HEK293 (cell line): ENCODE data around the gene SLC30A3.

Experiments
- CTCF ChIA-PET: fragments of 350-600 bp; formaldehyde crosslinking; extraction: SDS; loops from one replicate; lab custom pipeline; 2021; ENCODE audit warnings: antibody characterized with exemption; lab: Yijun Ruan, JAX
- POLR2A ChIA-PET: fragments of 300-600 bp; formaldehyde crosslinking; extraction: SDS; loops from one replicate; lab custom pipeline; 2020; ENCODE audit warnings: antibody characterized with exemption, inconsistent platforms; lab: Yijun Ruan, JAX
- H3K27ac ChIP-seq: fragments of 200-500 bp; sonication (Bioruptor generic); 2 replicates; pipeline ENCODE4 v1.5.1; 2014; ENCODE audit warnings: low read depth, low read length, control low read depth, inconsistent platforms; ENCODE audit errors: extremely low read depth
- H3K36me3 ChIP-seq, 2 experiments: fragments of 200-500 bp in 1 of 2; sonication (Bioruptor generic) in 1 of 2; 1 replicate in 1 of 2; 2 replicates in 1 of 2; pipeline ENCODE4 v1.5.1; 2014 to 2017; ENCODE audit warnings: inconsistent platforms in 2 of 2, low read length in 2 of 2; ENCODE audit not compliant: control insufficient read depth in 2 of 2, insufficient read depth in 1 of 2
- H3K4me1 ChIP-seq: fragments of 200-500 bp; sonication (Bioruptor generic); 2 replicates; pipeline ENCODE4 v1.5.1; 2014; ENCODE audit warnings: mild to moderate bottlenecking, low read length, inconsistent platforms; ENCODE audit not compliant: control insufficient read depth, insufficient read depth
- H3K4me3 ChIP-seq: 2 replicates; pipeline ENCODE4 v1.5.1; 2011; ENCODE audit warnings: low read depth, mild to moderate bottlenecking, control low read depth, low read length, moderate library complexity
- H3K9me3 ChIP-seq: fragments of 200-500 bp; sonication (Bioruptor generic); 2 replicates; pipeline ENCODE4 v1.5.1; 2014; ENCODE audit warnings: low read depth, low read length, inconsistent platforms; ENCODE audit not compliant: control insufficient read depth, insufficient read depth
- BCL11B ChIP-seq: fragments of 450-650 bp; formaldehyde crosslinking; IDR thresholded peaks from 2 replicates; pipeline ENCODE4 v1.5.1; 2016; ENCODE audit warnings: low read depth, missing biosample characterization, missing genetic modification characterization
- KLF10 ChIP-seq: fragments of 450-650 bp; IDR thresholded peaks from 2 replicates; pipeline ENCODE4 v1.5.1; 2018; ENCODE audit warnings: missing biosample characterization, mild to moderate bottlenecking, missing genetic modification characterization
- MEIS1 ChIP-seq: sonication (generic); formaldehyde crosslinking; IDR thresholded peaks from 2 replicates; pipeline ENCODE4 v1.8.1; 2022; ENCODE audit warnings: missing genetic modification reagents, mild to moderate bottlenecking, borderline replicate concordance
- OSR2 ChIP-seq: fragments of 450-650 bp; formaldehyde crosslinking; IDR thresholded peaks from 2 replicates; pipeline ENCODE4 v1.5.1; 2016; ENCODE audit warnings: missing biosample characterization, missing genetic modification characterization
- SCRT1 ChIP-seq: fragments of 450-650 bp; formaldehyde crosslinking; IDR thresholded peaks from 2 replicates; pipeline ENCODE4 v1.5.1; 2016; ENCODE audit warnings: missing biosample characterization, missing genetic modification characterization, borderline replicate concordance
- ZBTB8A ChIP-seq: fragments of 450-650 bp; formaldehyde crosslinking; IDR thresholded peaks from 2 replicates; pipeline ENCODE4 v1.5.1; 2016; ENCODE audit warnings: missing biosample characterization, missing genetic modification characterization
- ZNF335 ChIP-seq: fragments of 450-650 bp; formaldehyde crosslinking; conservative IDR thresholded peaks from 2 replicates; pipeline ENCODE4 v1.5.1; 2016; ENCODE audit warnings: missing biosample characterization, missing genetic modification characterization
- ZNF366 ChIP-seq: fragments of 450-650 bp; formaldehyde crosslinking; conservative IDR thresholded peaks from 2 replicates; pipeline ENCODE4 v1.5.1; 2016; ENCODE audit warnings: missing biosample characterization, missing genetic modification characterization
- ZNF530 ChIP-seq: fragments of 450-650 bp; formaldehyde crosslinking; IDR thresholded peaks from 2 replicates; pipeline ENCODE4 v1.5.1; 2016; ENCODE audit warnings: low read depth, missing biosample characterization, missing genetic modification characterization
- ZNF560 ChIP-seq: fragments of 450-650 bp; formaldehyde crosslinking; IDR thresholded peaks from 2 replicates; pipeline ENCODE4 v1.5.1; 2017; ENCODE audit warnings: missing biosample characterization, missing genetic modification characterization, borderline replicate concordance
- ZNF623 ChIP-seq: fragments of 450-650 bp; formaldehyde crosslinking; IDR thresholded peaks from 2 replicates; pipeline ENCODE4 v1.5.1; 2016; ENCODE audit warnings: missing biosample characterization, missing genetic modification characterization
- ZNF677 ChIP-seq: fragments of 450-650 bp; IDR thresholded peaks from 2 replicates; pipeline ENCODE4 v1.5.0; 2018; ENCODE audit warnings: missing biosample characterization, mild to moderate bottlenecking, missing genetic modification characterization, moderate library complexity
- ZSCAN16 ChIP-seq: fragments of 450-650 bp; formaldehyde crosslinking; IDR thresholded peaks from 2 replicates; pipeline ENCODE4 v1.5.1; 2016; ENCODE audit warnings: missing biosample characterization, missing genetic modification characterization
- ZSCAN30 ChIP-seq: fragments of 450-650 bp; IDR thresholded peaks from 2 replicates; pipeline ENCODE4 v1.5.1; 2018; ENCODE audit warnings: missing biosample characterization, mild to moderate bottlenecking, missing genetic modification characterization, moderate library complexity
- TF ChIP-seq, protein P1 (sequence below): fragments of 450-650 bp; formaldehyde crosslinking; IDR thresholded peaks from 2 replicates; pipeline ENCODE4 v1.5.1; 2016; ENCODE audit warnings: missing biosample characterization, missing genetic modification characterization, low read depth
- TF ChIP-seq, protein P2 (sequence below): fragments of 450-650 bp; formaldehyde crosslinking; IDR thresholded peaks from 2 replicates; pipeline ENCODE4 v1.5.1; 2017; ENCODE audit warnings: missing biosample characterization, missing genetic modification characterization
- TF ChIP-seq, protein P3 (sequence below): fragments of 450-650 bp; formaldehyde crosslinking; IDR thresholded peaks from 2 replicates; pipeline ENCODE4 v1.5.1; 2016; ENCODE audit warnings: missing biosample characterization, missing genetic modification characterization
- TF ChIP-seq, protein P4 (sequence below): fragments of 450-650 bp; formaldehyde crosslinking; IDR thresholded peaks from 2 replicates; pipeline ENCODE4 v1.5.1; 2016; ENCODE audit warnings: missing biosample characterization, missing genetic modification characterization
- TF ChIP-seq, protein P5 (sequence below): fragments of 450-650 bp; formaldehyde crosslinking; IDR thresholded peaks from 2 replicates; pipeline ENCODE4 v1.5.1; 2016; ENCODE audit warnings: missing biosample characterization, missing genetic modification characterization

The SLC30A3 gene

DNA sequence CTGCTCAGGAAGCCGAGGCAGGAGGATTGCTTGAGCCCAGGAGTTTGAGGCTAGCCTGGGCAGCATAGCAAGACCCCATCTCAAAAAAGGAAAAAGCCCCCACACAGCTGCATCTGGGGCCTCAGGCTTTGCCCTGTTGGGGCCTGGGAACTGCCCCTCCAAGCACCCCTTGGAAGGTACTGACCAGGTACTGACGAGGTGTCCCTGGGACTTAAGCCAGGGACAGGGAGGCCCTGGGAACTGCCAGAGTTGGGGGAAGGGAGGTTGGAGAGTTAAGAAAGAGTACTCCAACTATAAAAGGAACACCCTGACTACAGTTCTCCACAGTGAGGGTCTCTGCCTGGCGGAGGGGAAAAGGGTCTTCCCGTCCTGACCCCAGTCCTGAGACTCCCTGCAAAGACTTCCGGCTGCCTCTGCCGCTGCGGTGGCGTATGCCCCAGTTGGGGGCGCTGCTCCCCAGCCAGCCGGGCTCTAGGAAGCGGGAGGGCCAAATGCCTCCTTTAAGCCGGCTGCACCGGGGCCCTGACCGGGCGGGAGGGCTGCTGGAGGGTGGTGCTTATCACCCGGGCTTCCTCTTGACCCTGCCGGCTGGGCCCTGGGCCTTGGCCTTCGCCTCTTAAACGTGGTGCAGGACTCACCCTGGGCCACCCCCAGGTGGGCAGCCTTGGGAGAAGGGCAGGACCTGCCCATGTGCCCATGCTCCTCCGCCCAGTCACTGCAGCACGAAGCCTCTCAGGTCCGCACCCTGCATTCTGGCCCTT lies 12.8 kb downstream of the SLC30A3 start (continued):
- TF ChIP-seq, protein P1, sequence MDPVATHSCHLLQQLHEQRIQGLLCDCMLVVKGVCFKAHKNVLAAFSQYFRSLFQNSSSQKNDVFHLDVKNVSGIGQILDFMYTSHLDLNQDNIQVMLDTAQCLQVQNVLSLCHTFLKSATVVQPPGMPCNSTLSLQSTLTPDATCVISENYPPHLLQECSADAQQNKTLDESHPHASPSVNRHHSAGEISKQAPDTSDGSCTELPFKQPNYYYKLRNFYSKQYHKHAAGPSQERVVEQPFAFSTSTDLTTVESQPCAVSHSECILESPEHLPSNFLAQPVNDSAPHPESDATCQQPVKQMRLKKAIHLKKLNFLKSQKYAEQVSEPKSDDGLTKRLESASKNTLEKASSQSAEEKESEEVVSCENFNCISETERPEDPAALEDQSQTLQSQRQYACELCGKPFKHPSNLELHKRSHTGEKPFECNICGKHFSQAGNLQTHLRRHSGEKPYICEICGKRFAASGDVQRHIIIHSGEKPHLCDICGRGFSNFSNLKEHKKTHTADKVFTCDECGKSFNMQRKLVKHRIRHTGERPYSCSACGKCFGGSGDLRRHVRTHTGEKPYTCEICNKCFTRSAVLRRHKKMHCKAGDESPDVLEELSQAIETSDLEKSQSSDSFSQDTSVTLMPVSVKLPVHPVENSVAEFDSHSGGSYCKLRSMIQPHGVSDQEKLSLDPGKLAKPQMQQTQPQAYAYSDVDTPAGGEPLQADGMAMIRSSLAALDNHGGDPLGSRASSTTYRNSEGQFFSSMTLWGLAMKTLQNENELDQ (tag by site-specific recombination), result no peak
- TF ChIP-seq, protein P2, sequence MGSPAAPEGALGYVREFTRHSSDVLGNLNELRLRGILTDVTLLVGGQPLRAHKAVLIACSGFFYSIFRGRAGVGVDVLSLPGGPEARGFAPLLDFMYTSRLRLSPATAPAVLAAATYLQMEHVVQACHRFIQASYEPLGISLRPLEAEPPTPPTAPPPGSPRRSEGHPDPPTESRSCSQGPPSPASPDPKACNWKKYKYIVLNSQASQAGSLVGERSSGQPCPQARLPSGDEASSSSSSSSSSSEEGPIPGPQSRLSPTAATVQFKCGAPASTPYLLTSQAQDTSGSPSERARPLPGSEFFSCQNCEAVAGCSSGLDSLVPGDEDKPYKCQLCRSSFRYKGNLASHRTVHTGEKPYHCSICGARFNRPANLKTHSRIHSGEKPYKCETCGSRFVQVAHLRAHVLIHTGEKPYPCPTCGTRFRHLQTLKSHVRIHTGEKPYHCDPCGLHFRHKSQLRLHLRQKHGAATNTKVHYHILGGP (tag by site-specific recombination), result no peak
- no peak for TF ChIP-seq ZNF677 (tag by site-specific recombination)
- TF ChIP-seq, protein P3, sequence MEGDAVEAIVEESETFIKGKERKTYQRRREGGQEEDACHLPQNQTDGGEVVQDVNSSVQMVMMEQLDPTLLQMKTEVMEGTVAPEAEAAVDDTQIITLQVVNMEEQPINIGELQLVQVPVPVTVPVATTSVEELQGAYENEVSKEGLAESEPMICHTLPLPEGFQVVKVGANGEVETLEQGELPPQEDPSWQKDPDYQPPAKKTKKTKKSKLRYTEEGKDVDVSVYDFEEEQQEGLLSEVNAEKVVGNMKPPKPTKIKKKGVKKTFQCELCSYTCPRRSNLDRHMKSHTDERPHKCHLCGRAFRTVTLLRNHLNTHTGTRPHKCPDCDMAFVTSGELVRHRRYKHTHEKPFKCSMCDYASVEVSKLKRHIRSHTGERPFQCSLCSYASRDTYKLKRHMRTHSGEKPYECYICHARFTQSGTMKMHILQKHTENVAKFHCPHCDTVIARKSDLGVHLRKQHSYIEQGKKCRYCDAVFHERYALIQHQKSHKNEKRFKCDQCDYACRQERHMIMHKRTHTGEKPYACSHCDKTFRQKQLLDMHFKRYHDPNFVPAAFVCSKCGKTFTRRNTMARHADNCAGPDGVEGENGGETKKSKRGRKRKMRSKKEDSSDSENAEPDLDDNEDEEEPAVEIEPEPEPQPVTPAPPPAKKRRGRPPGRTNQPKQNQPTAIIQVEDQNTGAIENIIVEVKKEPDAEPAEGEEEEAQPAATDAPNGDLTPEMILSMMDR (tag by site-specific recombination), result peak; percentile 79
- TF ChIP-seq ZBTB8A (tag by site-specific recombination), result peak; percentile 68
- no peak for TF ChIP-seq ZNF623 (tag by site-specific recombination)
- TF ChIP-seq BCL11B (tag by site-specific recombination), result no peak
- no peak for TF ChIP-seq KLF10 (tag by site-specific recombination)
- TF ChIP-seq, protein P4, sequence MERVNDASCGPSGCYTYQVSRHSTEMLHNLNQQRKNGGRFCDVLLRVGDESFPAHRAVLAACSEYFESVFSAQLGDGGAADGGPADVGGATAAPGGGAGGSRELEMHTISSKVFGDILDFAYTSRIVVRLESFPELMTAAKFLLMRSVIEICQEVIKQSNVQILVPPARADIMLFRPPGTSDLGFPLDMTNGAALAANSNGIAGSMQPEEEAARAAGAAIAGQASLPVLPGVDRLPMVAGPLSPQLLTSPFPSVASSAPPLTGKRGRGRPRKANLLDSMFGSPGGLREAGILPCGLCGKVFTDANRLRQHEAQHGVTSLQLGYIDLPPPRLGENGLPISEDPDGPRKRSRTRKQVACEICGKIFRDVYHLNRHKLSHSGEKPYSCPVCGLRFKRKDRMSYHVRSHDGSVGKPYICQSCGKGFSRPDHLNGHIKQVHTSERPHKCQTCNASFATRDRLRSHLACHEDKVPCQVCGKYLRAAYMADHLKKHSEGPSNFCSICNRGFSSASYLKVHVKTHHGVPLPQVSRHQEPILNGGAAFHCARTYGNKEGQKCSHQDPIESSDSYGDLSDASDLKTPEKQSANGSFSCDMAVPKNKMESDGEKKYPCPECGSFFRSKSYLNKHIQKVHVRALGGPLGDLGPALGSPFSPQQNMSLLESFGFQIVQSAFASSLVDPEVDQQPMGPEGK (tag by site-specific recombination), result peak; percentile 34; the same call in 1 of the 2 replicates
- TF ChIP-seq, all 188 proteins: peak for 19

DNA sequence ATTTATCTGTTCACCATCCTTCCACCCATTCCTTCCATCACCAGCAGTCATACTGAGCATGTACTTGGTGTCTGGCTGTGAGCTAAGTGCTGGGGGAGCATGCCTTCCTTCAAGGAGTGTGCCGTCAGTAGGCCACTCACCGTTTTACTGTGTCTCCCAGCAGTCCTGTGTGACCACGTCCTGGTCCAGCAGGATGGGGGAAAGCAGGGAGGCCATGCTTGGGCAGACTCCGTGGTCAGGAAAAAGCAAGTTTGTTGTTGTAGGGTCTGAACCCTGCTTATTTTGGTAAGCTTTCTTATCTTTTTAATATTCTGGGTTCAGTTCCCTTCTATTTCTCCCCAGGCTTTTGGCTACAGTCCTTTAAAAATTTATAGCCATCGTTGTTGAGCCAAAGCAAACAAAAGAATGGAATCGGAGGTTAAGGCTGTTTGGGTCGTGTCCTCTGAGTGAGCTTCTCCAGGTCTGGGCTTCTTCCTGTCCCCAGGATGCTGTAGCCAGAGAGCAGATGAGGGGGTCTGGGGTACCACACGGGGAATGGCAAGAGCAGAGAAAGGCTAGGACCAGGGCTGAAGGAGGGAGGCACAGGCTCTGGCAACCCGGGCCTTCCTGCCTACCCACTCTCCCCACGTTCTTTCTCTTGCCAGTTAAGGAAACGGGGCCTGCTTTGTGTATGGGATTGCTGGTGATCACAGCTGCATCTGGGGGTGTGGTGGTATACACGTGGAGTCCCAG lies 13.5 kb downstream of the SLC30A3 start:
- peaks cover 0 to 8% of the 10 kb centered on the region in 2 experiments; a peak in 2 of 3 replicates for H3K36me3 ChIP-seq
- POLR2A ChIA-PET, result interaction anchor here (1.4 kb wide), 1 partner anchor 115 kb away, joined by 3 read pairs; the partner anchor contains the start of gene PREB
- CTCF ChIA-PET, result interaction anchor here (0.7 to 6.3 kb wide), 16 partner anchors 10 to 434 kb away, joined by 3 to 87 read pairs (median 5); partner anchors contain the start of genes MPV17 and TRIM54
- TF ChIP-seq, protein P4 (tag by site-specific recombination), result 0 out of 2 replicates have a peak, but pooled peaks have one; percentile 14
- no peak for TF ChIP-seq SCRT1 (tag by site-specific recombination)
- TF ChIP-seq ZNF335 (tag by site-specific recombination), result no peak
- TF ChIP-seq ZNF366, result 0 out of 2 replicates have a peak, but pooled peaks have one; percentile 11
- no peak for TF ChIP-seq ZNF560 (tag by site-specific recombination)
- TF ChIP-seq, protein P5, sequence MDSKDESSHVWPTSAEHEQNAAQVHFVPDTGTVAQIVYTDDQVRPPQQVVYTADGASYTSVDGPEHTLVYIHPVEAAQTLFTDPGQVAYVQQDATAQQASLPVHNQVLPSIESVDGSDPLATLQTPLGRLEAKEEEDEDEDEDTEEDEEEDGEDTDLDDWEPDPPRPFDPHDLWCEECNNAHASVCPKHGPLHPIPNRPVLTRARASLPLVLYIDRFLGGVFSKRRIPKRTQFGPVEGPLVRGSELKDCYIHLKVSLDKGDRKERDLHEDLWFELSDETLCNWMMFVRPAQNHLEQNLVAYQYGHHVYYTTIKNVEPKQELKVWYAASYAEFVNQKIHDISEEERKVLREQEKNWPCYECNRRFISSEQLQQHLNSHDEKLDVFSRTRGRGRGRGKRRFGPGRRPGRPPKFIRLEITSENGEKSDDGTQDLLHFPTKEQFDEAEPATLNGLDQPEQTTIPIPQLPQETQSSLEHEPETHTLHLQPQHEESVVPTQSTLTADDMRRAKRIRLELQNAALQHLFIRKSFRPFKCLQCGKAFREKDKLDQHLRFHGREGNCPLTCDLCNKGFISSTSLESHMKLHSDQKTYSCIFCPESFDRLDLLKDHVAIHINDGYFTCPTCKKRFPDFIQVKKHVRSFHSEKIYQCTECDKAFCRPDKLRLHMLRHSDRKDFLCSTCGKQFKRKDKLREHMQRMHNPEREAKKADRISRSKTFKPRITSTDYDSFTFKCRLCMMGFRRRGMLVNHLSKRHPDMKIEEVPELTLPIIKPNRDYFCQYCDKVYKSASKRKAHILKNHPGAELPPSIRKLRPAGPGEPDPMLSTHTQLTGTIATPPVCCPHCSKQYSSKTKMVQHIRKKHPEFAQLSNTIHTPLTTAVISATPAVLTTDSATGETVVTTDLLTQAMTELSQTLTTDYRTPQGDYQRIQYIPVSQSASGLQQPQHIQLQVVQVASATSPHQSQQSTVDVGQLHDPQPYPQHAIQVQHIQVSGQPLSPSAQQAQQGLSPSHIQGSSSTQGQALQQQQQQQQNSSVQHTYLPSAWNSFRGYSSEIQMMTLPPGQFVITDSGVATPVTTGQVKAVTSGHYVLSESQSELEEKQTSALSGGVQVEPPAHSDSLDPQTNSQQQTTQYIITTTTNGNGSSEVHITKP (tag by site-specific recombination), result no peak
- TF ChIP-seq ZNF530, result no peak
- TF ChIP-seq ZSCAN30 (tag by site-specific recombination), result no peak
- TF ChIP-seq OSR2 (tag by site-specific recombination), result 0 out of 2 replicates have a peak, but pooled peaks have one; percentile 35
- TF ChIP-seq MEIS1 (CRISPR knock-in tag), result no peak
- TF ChIP-seq ZSCAN16, result peak; percentile 75; the same call in 1 of the 2 replicates

More for the DNA sequence above, 13.5 kb downstream of the SLC30A3 start:
- Histone ChIP-seq H3K4me1 (0 out of 2 replicates have a peak, but pooled peaks cover 4% of the 10 kb centered on the region), H3K9me3 (no peaks in the 10 kb centered on the region), H3K4me3 (no peak overlapping the region), H3K27ac (no peak overlapping the region; the same call in 1 of the 2 replicates)
